ENCODE data around the gene CYP3A7.

CYP3A7 gene

GRCh38 chr7:99677648-99678045 is 57.3 kb downstream of the CYP3A7 start:
- no peak overlapping the region for H3K4me3 ChIP-seq (ENCODE audit: low read depth, low read length)
- no peak for TF ChIP-seq CTCF (IDR thresholded peaks at IDR 0.05; ENCODE audit: low read depth, low read length)

GRCh38 chr7:99677013-99677647 is 57.9 kb downstream of the CYP3A7 start:
- TF ChIP-seq CTCF (IDR thresholded peaks at IDR 0.05; ENCODE audit: low read depth, low read length) = no peak
- no peak overlapping the region for H3K4me3 ChIP-seq (ENCODE audit: low read depth, low read length)

GRCh38 chr7:99674995-99675742 is 59.8 kb downstream of the CYP3A7 start:
- H3K4me3 ChIP-seq (ENCODE audit: low read depth, low read length) = no peak overlapping the region
- no peak for TF ChIP-seq CTCF (IDR thresholded peaks at IDR 0.05; ENCODE audit: low read depth, low read length)

- TF ChIP-seq CTCF (IDR thresholded peaks at IDR 0.05; ENCODE audit: low read depth, low read length) = no peak
- H3K4me3 ChIP-seq (ENCODE audit: low read depth, low read length) = no peak overlapping the region
These were observed 62.4 kb downstream of the CYP3A7 start for GRCh38 chr7:99672573-99672972.

GRCh38 chr7:99669782-99670181 is 65.2 kb downstream of the CYP3A7 start:
- H3K4me3 ChIP-seq (ENCODE audit: low read depth, low read length) = no peak overlapping the region
- TF ChIP-seq CTCF (IDR thresholded peaks at IDR 0.05; ENCODE audit: low read depth, low read length) = no peak

- no peak for TF ChIP-seq CTCF (IDR thresholded peaks at IDR 0.05; ENCODE audit: low read depth, low read length)
- no peak overlapping the region for H3K4me3 ChIP-seq (ENCODE audit: low read depth, low read length)
These were observed 66.5 kb downstream of the CYP3A7 start for GRCh38 chr7:99668541-99668940.

GRCh38 chr7:99667179-99667578 is 67.8 kb downstream of the CYP3A7 start:
- TF ChIP-seq CTCF (IDR thresholded peaks at IDR 0.05; ENCODE audit: low read depth, low read length) = no peak

More at GRCh38 chr7:99667179-99667578, 67.8 kb downstream of the CYP3A7 start:
- no peak overlapping the region for H3K4me3 ChIP-seq (ENCODE audit: low read depth, low read length)

Data from WI38 (cell line).